GM18499 (cell line): Measurements from ENCODE around the gene CDC25B.
"Not testable (repeated sequence)": the region's sequence is repeated elsewhere in the genome, so short reads cannot be mapped to it uniquely, and the experiment has no call there.

Experiments used
- ATAC-seq: cut with Tn5 transposase; IDR thresholded peaks from one replicate; pipeline ENCODE4 v1.9.1; 2021; ENCODE audit warnings: moderate number of reproducible peaks; ENCODE audit not compliant: insufficient read depth, unreplicated experiment

CDC25B gene

DNA sequence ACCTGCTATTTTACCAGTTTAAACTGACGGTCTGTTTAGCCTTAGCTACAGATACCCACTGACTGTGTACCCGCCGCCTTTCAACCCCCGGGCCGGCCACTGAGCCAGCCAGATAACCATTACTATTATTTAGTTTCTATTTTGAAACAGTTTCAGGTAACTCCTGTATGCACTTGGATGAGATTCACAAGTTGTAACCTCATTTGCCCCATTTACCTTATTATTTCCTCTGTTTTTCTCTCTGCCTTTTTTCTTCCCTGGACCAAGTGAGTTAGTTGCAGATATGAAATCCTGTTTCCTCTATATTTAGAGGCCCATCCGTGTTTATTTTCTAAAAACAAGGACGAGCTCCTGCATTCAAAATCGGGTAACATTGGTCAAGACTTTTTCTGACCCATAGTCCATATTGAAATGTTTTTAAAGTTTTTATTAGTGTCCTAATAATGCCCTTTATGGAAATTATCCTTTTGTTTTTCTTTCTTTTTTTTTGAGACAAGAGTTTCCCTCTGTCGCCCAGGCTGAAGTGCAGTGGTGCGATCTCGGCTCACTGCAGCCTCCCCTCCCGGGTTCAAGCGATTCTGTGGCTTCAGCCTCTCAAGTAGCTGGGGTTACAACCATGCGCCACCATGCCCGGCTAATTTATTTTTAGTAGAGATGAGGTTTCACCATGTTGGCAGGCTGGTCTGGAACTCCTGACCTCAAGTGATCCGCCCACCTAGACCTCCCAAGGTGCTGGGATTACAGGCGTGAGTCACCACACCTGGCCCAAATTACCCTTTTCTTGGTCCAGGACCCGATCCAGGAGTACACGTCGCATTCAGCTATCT, 25.0 kb downstream of the CDC25B start:
- ATAC-seq = no peak

DNA sequence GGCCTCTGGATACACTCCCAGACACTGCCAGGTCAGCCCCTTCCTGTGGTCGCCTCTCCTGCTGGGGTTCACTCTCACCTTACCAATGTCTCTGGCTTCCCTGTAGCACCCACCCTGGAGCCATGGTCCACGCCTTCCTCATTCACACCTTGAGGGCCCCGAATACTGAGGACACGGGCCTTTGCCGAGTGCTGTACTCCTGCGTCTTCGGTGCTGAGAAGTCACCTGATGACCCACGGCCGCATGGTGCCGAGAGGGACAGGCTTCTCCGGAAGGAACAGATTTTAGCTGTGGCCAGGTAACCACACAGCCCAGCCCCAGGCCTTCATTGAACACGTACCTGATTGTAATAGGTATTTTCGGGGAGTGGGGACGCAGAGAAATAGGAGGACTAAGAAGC, 25.9 kb downstream of the CDC25B start:
- no peak for ATAC-seq

DNA sequence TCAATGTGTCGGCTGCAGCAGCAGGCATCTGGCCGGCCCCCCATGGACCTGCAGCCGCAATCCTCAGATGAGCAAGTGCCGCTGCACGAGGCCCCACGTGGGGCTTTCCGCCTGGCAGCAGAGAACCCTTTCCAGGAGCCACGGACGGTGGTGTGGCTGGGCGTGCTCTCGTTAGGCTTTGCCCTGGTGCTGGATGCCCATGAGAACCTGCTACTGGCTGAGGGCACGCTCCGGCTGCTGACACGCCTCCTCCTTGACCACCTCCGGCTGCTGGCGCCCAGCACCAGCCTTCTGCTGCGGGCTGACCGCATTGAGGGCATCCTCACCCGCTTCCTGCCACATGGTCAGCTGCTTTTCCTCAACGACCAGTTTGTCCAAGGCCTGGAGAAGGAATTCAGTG, 27.8 kb downstream of the CDC25B start:
- ATAC-seq = no peak

DNA sequence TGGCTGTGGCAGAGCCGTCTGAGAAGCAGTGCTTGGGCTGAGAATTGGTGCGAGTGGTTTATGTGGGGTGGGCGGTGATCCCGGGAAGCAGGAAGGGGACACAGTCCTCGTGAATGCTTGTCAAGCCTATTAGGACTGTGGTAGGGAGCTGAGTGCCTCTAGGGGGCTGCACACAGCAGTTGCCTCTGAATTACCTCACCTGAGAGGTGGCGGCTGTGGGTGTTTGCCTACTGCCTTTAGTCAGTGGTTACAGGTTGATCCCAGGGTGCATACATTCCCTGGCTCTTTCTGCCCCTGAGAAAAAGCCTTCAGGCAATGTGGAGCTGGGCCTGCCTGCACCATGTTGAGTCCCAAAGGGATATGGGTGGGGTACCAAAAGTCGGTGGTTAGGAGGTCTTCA, 29.4 kb downstream of the CDC25B start:
- no peak for ATAC-seq

DNA sequence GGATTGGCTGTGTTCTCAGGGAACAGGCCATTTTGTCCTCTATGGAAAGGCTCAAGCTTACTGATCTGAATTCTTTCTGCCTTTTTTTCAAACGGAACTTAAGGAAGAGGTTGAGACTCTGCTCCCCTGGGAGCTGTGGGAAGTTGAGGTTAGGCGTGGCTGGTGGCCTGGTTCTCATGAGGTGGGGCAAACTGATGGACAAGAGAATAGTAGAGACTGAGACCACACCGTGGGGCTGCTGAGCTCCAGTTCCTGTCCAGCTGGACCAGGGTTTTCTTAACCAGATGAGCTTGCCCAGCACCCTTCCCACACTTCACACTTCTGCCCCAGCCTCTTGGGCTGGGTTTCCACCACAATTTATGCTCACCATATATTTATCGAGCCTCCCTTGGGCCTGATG, 30.3 kb downstream of the CDC25B start:
- no peak for ATAC-seq

DNA sequence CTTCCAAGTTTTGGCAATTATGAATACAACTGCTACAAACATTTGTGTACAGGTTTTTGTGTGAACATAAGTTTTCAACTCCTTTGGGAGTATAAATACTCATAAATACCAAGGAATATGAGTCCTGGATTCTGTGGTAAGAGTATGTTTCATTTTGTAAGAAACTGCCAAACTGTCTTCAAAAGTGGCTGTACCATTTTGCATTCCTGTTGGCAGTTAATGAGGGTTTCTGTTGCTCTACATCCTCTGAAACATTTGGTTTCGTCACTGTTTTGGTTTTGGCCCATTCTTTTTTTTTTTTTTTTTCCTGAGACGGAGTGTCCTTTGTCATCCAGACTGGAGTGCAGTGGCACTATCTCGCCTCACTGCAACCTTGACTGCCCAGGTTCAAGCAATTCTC, 32.7 kb downstream of the CDC25B start:
- no peak for ATAC-seq

DNA sequence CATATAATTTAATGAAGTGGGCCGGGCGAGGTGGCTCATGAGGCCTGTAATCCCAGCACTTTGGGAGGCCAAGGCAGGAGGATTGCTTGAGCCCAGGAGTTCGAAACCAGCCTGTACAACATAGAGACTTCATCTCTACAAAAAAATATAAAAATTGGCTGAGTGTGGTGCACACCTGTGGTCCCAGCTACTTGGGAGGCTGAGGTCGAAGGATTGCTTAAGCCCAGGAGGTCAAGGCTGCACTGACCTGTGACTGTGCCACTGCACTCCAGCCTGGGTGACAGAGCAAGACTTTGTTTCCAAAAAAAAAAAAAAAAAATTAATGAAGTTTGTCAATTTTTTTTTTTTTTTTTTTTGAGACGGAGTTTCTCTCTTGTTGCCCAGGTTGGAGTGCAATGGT, 33.8 kb downstream of the CDC25B start:
- ATAC-seq = not testable (repeated sequence)

DNA sequence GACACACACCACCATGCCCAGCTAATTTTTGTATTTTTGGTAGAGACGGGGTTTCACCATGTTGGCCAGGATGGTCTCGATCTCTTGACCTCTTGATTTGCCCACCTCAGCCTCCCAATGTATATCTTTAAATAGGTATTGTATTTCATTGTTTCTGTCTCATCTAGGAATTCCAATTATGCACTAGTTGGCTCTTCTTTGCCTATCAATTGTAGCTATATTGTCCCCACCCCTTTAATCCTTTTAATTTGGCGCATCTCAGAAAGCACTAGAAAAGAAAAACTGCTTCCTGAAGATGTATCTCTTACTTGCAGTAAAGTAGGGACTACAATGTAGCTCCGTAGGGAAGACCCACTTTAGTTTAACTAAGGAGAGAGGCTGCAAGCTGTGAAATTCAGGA, 40.0 kb downstream of the CDC25B start:
- no peak for ATAC-seq

DNA sequence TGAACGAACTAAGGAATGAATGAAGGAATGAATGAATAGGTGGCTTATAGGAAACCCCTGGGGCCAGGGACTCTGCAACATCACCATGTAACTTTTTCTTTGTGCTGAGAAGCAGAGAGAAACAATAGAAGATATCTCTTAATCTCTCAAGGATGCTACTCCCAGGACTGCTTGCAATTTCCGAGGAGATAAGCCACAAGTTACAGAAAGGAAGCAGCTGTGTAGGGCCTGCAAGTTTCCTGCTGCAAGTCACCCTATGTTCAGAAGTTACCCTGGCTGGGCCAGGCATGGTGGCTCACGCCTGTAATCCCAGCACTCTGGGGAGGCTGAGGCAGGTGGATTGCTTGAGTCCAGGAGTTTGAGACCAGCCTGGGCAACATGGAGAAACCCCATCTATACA, 43.2 kb downstream of the CDC25B start:
- ATAC-seq = no peak

DNA sequence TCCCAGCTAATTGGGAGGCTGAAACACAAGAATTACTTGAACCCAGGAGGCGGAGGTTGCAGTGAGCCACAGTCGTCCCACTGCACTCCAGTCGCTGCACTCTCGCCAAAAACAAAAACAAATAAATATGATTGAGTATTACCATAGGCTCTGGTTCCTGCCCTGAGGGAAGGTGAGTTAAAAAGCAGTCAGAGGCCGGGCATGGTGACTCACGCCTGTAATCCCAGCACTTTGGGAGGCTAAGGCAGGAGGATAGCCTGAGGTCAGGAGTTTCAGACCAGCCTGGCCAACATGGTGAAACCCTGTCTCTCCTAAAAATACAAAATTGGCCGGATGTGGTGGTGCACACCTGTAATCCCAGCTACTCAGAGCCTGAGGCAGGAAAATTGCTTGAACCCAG, 44.1 kb downstream of the CDC25B start:
- not testable (repeated sequence) for ATAC-seq

DNA sequence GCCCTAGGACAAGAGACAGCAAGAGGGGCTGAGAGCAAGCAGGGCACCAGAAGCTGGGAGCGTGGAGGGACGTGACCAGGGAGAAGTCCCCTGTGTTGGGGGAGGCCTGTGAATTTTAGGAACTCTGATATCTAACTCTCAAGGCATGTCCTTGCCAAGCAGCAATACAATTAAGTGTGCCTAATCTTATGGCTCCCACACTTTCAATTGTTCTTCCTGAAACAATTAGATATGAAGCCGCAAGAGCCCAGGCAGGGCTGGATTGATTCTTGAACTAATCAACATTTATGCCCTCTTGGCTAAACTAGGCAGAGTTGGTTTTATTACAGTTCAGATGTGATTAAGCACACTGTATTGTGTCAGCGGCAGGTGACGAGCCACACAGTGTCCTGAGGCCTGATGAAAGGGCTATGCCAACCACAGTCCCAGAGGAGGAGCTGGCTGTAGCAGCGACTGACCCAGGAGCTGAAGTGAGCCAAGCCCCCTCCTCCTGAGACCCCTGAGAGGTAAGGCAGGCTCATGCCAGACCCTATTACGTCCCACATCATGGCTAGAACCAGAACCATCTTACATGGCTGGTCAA, 46.3 kb downstream of the CDC25B start:
- no peak for ATAC-seq

DNA sequence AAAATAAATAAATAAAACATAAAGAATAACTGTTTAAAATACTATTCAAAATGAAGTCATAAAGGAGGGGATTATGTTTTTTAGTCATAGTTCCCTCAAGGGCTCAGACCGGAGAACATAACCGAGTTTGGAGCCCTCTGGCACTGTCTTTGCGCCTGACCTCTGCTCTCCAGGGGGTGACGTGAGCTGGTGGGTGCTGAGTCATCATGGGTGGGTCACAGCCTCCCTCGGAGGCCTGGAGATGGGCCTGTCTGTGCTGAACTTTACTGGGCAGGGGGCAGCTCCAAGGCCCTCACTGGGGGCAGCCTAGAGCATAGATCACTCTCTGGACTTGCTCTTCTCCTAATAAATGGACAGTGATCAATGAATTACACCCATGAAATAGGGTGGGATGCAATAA, 47.4 kb downstream of the CDC25B start:
- ATAC-seq = no peak

DNA sequence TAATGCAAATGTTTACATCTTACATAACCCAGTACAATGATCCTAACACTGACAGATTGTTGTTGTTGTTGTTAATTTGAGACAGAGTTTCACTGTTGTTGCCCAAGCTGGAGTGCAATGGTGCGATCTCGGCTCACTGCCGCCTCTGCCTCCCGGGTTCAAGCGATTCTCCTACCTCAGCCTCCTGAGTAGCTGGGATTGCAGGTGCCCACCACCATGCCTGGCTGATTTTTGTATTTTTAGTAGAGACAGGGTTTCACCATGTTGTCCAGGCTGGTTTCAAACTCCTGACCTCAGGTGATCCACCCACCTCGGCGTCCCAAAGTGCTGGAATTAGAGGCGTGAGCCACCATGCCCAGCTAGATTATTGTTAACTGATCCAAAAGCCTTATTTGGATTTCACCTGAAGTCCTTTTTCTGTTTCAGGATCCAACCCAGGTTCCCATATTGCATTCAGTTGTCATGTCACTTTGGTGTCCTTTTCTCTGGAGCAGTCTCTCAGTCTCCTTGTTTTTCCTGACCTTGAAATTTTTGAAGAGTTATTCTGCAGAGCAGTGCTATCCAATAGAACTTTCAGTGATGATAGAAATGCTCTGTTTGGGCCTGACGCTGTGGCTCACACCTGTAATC, 48.0 kb downstream of the CDC25B start:
- ATAC-seq = not testable (repeated sequence)

DNA sequence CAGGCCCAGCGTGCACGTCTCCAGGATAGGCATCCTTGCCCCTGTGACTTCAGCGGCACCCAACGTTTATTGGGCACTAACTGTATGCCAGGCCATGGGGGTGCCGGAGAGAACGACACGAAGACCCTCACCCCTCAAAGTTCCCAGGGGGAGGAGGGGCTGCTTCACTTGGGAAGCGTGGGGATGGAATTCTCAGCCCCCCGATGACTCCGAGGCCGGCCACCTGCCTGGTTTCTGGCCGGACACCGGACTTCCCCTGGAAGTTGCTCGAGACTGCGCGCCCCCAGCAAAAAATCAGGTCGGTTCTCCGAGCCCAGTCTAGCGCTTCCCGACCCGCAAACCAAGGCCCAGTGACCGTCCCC, 50.2 kb downstream of the CDC25B start:
- no peak for ATAC-seq

DNA sequence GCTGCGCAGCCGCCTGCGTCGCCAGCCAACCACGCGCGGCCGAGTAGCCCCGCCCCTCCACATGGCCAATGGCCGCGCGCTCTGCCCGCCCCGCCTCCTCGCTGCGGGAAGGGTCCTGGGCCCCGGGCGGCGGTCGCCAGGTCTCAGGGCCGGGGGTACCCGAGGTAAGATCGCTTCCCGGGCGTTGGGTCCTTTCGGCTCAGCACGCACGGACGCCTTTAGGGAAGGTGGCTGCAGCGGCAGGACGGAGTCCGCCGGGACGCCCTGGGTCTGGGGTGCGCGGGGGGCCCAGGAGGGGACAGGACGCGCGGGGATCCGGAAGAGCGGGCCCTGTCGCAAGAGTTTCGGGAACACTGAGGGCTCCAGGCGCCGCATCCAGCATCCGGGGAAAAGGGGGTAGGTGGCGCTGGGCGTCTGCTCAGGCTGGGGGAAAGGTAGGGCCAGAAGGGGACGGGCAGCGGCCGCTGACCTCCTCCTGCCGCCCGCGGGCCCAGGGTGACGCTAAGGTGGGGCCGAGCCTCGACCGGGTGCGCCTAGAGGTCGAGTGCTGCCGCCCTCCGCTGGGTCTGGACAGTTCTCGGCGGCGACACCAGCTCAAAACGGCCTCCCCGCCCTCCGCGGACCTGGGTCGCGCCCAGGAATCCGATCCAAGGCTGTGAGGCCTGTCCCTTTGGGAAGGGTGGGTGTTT, 50.8 kb downstream of the CDC25B start, which contains the start of gene MAVS:
Gene MAVS (plus strand): TSS at position 95 of the 689 bp plus-strand sequence. CDS start 7,791 bp downstream, outside the sequence.
- no peak for ATAC-seq

DNA sequence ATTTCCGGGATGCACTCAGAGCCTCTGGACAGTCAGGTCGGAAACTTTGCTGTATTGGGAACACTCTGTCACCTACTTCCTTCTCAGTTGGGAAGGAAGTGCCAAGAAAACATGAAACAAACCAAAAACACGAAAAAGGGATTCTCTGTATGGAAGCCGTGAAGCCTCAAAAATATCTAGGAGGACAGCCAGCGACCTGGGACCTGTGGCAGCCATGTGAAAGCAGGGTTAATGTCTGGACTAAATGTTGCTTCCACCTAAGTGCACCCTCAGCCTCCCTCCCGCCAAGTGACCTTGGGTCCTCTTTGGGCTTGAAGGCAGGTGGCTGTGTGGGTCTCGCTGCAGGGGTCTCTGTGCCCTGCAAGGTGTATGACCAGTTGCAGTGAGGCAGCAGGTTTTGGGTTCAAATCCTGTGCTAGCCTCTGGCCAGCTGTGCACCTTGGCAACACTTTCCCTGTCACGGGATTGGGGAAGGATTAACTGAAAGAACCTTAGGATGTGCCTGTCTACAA, 51.4 kb downstream of the CDC25B start:
- ATAC-seq = no peak

DNA sequence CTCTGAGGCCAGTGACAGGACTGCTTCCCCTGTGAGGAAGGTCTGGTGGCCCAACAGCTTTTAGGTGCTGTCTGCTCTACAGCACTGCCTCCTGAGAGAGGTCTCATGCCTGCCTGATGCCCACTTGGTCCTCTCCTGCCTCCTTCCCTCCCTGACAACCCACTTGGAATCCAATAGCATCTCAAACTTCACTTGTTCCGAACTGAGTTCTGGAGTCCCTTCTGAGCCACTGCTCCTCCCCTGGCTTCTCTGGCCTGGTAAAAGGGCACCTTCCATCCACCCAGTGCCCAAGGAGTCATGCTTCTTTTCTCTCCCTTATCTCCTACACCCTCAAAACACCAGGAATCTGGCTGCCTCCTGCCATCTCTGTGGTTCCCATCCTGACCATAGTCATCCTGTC, 52.5 kb downstream of the CDC25B start:
- ATAC-seq = no peak

DNA sequence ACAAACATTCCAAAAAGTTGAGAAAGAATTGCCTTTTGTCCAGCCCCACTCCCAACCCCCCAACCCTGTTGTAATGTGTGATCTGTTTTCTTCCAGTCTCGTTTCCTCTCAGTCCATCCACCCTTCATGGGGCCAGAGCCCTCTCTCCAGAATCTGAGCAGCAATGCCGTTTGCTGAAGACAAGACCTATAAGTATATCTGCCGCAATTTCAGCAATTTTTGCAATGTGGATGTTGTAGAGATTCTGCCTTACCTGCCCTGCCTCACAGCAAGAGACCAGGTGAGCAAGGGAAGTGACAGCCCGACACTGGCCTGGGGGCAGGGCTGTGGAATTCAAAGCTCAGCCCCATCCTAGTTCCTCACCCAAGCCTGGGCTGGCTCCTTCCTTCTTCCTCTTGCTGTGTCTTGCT, 58.4 kb downstream of the CDC25B start:
- ATAC-seq = no peak
